CD8-positive, alpha-beta memory T cell (primary cell): ENCODE results near the gene FAM200C. TPM values are rescaled to one million over a fixed set of nuclear protein-coding genes. Genes with fewer than 3 reads are reported as not detected.
A peak's percentile ranks its signal among the peaks of the same experiment; 100 is the strongest.

Experiments
- CTCF ChIA-PET: fragments of 350-600 bp; sonication (Branson Sonifier 250); formaldehyde crosslinking; loops from one replicate; lab custom pipeline; 2021; ENCODE audit warnings: antibody characterized with exemption; lab: Charles Lee
- POLR2A ChIA-PET: fragments of 350-600 bp; sonication (Branson Sonifier 250); formaldehyde crosslinking; loops from one replicate; lab custom pipeline; 2021; ENCODE audit warnings: antibody characterized with exemption; lab: Charles Lee
- DNase-seq, 5 donors: peaks; one replicate each; pipeline versions ENCODE4 v3.0.0 to v3.0.0-alpha.2; 2020 to 2022; ENCODE audit warnings: mixed read lengths in 1 of 5
- H3K27ac ChIP-seq: one replicate; pipeline ENCODE4 v1.7.0; 2013; ENCODE audit warnings: low read depth, mild to moderate bottlenecking, low read length, moderate library complexity
- H3K27me3 ChIP-seq: 2 replicates; pipeline ENCODE4 v1.7.0; 2013; ENCODE audit warnings: low read length, mild to moderate bottlenecking; ENCODE audit not compliant: insufficient read depth, poor library complexity, severe bottlenecking
- H3K36me3 ChIP-seq: 2 replicates; pipeline ENCODE4 v1.7.0; 2013; ENCODE audit warnings: mild to moderate bottlenecking, low read length, moderate library complexity; ENCODE audit not compliant: insufficient read depth
- H3K4me1 ChIP-seq: 2 replicates; pipeline ENCODE4 v1.7.0; 2013; ENCODE audit warnings: mild to moderate bottlenecking, low read length, moderate library complexity; ENCODE audit not compliant: insufficient read depth
- H3K4me3 ChIP-seq: 2 replicates; pipeline ENCODE4 v1.7.0; 2013; ENCODE audit warnings: mild to moderate bottlenecking, low read length
- H3K9me3 ChIP-seq: 2 replicates; pipeline ENCODE4 v1.7.0; 2013; ENCODE audit warnings: mild to moderate bottlenecking, low read length
- H3K27ac Mint-ChIP-seq, 8 donors: one replicate each; pipeline ENCODE4 v1.8.0; 2020 to 2021; ENCODE audit warnings: mixed read lengths in 8 of 8, mild to moderate bottlenecking in 6 of 8, inconsistent platforms in 3 of 8, moderate library complexity in 3 of 8
- H3K27me3 Mint-ChIP-seq, 2 donors: one replicate each; pipeline ENCODE4 v1.8.0; 2020 to 2021; ENCODE audit warnings: mixed read lengths in 2 of 2, mild to moderate bottlenecking in 1 of 2, moderate library complexity in 1 of 2
- H3K36me3 Mint-ChIP-seq, 3 donors: one replicate each; pipeline ENCODE4 v1.8.0; 2020 to 2021; ENCODE audit warnings: mixed read lengths in 3 of 3, inconsistent platforms in 1 of 3, mild to moderate bottlenecking in 1 of 3
- H3K4me1 Mint-ChIP-seq, 3 donors: one replicate each; pipeline ENCODE4 v1.8.0; 2020 to 2021; ENCODE audit warnings: mixed read lengths in 3 of 3, inconsistent platforms in 1 of 3, mild to moderate bottlenecking in 1 of 3
- H3K4me3 Mint-ChIP-seq, 7 donors: one replicate each; pipeline ENCODE4 v1.8.0; 2020 to 2021; ENCODE audit warnings: mixed read lengths in 7 of 7, mild to moderate bottlenecking in 6 of 7, moderate library complexity in 4 of 7, inconsistent platforms in 2 of 7
- H3K9me3 Mint-ChIP-seq, 5 donors: one replicate each; pipeline ENCODE4 v1.8.0; 2020 to 2022; ENCODE audit warnings: mixed read lengths in 5 of 5, mild to moderate bottlenecking in 3 of 5, moderate library complexity in 2 of 5, inconsistent platforms in 1 of 5
- polyA plus RNA-seq: library from polyadenylated mRNA; unstranded; fragments of 300-500 nt; fragmentation: Illumina TruSeq; gene quantifications from one replicate; pipeline ENCODE4 v1.2.3, GENCODE V29; 2021
- total RNA-seq, 2 experiments: library from RNA; stranded (reverse); gene quantifications; one replicate each; pipeline ENCODE4 v1.2.3, GENCODE V29; 2021

The FAM200C gene
- total and polyA plus RNA-seq, 3 experiments from 2014 or later, result 0.12 to 1.2 (median 1.0) TPM

DNA sequence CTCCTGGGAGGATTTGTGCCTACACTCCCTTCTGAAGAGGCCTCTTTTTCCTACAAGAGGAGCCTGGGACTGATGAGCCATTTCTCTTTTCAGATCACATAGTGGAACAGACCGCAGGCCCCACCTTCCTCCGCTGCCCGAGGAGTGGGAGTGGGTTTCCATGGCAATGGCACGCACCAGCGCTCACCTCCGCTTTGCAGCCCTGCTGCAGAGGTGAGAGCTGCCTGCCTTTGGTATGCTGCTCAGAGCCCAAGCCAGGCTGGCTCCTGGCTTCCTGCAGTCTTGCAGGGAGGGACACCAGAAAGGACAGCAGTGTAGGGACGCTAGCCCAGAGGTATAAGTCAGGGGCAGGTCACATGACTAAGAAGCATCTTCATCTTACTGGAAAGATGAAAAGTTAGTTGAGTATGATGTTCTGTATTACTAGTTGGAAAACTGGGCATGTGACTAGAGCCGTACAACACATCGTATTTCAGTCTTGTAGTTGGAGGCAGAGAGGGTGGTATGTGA, 34.2 kb upstream of the FAM200C start:
- H3K27ac Mint-ChIP-seq, result no peak overlapping the region

DNA sequence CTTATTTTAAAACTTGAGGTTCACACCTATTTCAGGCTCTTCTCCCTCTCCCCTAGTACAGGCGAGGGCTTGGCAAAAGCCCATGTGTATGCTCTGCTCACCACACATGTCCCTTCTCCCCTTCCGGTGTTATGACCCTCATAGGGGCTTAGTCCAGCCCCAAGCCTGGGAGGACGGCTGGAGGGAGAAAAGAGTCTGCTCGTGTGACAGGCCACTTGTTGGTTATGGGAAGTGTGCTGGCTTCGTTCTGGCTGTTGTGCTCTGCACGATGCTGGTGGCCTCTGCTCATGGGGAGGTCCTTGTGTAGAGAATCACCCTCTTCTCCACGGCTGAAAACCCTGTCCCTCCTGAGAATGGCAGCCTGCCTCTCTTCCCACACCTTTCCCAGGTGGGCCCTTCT, 32.9 kb upstream of the FAM200C start:
- Histone ChIP-seq H3K36me3 (no peaks in the 10 kb centered on the region), H3K27ac (no peak overlapping the region), H3K9me3 (no peaks in the 10 kb centered on the region), H3K27me3 (no peaks in the 10 kb centered on the region), H3K4me1 (no peaks in the 10 kb centered on the region), H3K4me3 (no peak overlapping the region)
- Mint-ChIP-seq H3K9me3 (no peaks in the 10 kb centered on the region), H3K4me1 (no peaks in the 10 kb centered on the region), H3K27ac (no peak overlapping the region), H3K27me3 (peaks cover 2 to 13% of the 10 kb centered on the region in 2 donors), H3K4me3 (no peak overlapping the region), H3K36me3 (peaks cover 0 to 18% (median 6%) of the 10 kb centered on the region in 3 donors)
- DNase-seq, result no peak
- POLR2A ChIA-PET, result no interaction called here
- CTCF ChIA-PET, result interaction anchor here (1.0 kb wide), 1 partner anchor 10 kb away, joined by 3 read pairs; no protein-coding TSS in a partner anchor

More for the DNA sequence above, 34.2 kb upstream of the FAM200C start:
- Mint-ChIP-seq H3K27me3 (peaks cover 2 to 13% of the 10 kb centered on the region in 2 donors), H3K4me1 (peaks cover under 1 to 4% (median under 1%) of the 10 kb centered on the region in 3 donors), H3K4me3 (no peak overlapping the region), H3K9me3 (no peaks in the 10 kb centered on the region), H3K36me3 (peaks cover 0 to 7% (median 4%) of the 10 kb centered on the region in 3 donors)
- no peak for DNase-seq
- no peaks in the 10 kb centered on the region for H3K27me3 ChIP-seq
- H3K4me3 ChIP-seq, result no peak overlapping the region
- H3K36me3 ChIP-seq, result no peaks in the 10 kb centered on the region
- CTCF ChIA-PET, result no interaction called here
- H3K4me1 ChIP-seq, result no peaks in the 10 kb centered on the region
- POLR2A ChIA-PET, result no interaction called here
- H3K9me3 ChIP-seq, result no peaks in the 10 kb centered on the region
- no peak overlapping the region for H3K27ac ChIP-seq

DNA sequence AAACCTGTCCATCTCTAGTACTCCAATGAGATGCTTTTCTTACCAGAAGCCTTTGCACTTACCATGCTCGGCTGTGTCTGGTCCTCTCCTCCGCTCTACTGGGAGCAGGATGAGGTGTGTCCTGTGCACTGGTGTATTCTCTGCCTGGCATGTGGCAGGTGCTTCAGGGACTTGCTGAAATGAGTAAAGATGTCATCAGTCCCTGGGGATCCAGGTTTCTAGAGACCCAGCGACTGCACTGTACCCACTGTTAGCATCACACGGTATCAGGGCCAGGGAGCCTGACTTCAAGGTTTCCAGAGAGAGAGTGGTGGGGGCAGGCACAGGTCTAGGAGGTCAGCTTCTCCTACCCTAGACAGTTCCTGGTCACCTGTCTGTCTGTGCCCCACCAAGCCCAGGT, 32.3 kb upstream of the FAM200C start:
- POLR2A ChIA-PET, result no interaction called here
- no peaks in the 10 kb centered on the region for H3K4me1 Mint-ChIP-seq
- peaks cover 0 to 24% (median 6%) of the 10 kb centered on the region in 3 donors for H3K36me3 Mint-ChIP-seq
- H3K27me3 ChIP-seq, result no peaks in the 10 kb centered on the region
- no peak overlapping the region for H3K4me3 Mint-ChIP-seq
- H3K27me3 Mint-ChIP-seq, result peaks cover 2 to 13% of the 10 kb centered on the region in 2 donors
- no peaks in the 10 kb centered on the region for H3K36me3 ChIP-seq
- H3K9me3 ChIP-seq, result no peaks in the 10 kb centered on the region
- H3K4me1 ChIP-seq, result no peaks in the 10 kb centered on the region
- no peak for DNase-seq
- no peaks in the 10 kb centered on the region for H3K9me3 Mint-ChIP-seq
- H3K4me3 ChIP-seq, result no peak overlapping the region
- H3K27ac Mint-ChIP-seq, result no peak overlapping the region
- no peak overlapping the region for H3K27ac ChIP-seq
- CTCF ChIA-PET, result interaction anchor here (1.0 kb wide), 1 partner anchor 10 kb away, joined by 3 read pairs; no protein-coding TSS in a partner anchor

DNA sequence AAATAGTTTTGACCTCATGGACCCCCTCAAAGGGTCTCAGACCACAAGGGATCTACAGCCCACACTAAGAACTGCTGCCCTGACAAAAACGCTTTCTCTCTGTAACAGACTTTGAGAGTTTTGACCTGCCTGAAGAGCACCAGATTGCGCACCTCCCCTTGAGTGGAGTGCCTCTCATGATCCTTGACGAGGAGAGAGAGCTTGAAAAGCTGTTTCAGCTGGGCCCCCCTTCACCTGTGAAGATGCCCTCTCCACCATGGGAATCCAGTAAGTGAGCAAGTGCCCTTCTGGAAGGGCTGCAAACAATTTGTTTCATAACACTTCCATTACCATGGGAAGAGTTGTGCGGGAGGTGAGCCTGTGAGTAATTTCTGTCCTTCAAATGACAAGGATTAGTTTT, 27.8 kb upstream of the FAM200C start:
- H3K9me3 Mint-ChIP-seq, result no peaks in the 10 kb centered on the region

DNA sequence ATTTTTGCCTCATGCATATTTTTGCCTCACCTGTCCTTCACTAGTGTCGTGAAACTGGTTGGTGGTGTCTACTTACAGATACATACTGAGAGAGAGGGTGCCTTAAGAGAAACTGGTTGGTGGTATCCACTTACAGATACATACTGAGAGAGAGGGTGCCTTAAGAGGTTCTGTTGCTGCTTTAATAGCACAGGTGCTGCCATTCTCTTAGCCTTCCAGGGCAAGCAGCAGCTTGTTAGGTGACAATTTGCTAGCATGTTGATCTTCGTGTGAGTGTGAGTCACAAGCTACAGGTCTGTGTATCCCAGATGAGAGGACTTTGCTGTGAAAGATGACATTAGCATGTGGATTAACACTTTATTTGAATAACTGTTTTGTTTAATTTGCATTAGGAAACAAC, 23.2 kb upstream of the FAM200C start:
- peaks cover 65 to 79% (median 75%) of the 10 kb centered on the region in 3 donors for H3K4me1 Mint-ChIP-seq
- POLR2A ChIA-PET, result interaction anchor here (1.8 to 2.3 kb wide), 2 partner anchors 15 to 45 kb away, joined by 9 to 11 read pairs; no protein-coding TSS in a partner anchor

More for the DNA sequence above, 27.8 kb upstream of the FAM200C start:
- Mint-ChIP-seq H3K4me1 (peaks cover 28 to 34% (median 33%) of the 10 kb centered on the region in 3 donors), H3K36me3 (peaks cover 0 to 25% (median 6%) of the 10 kb centered on the region in 3 donors), H3K27me3 (no peaks in the 10 kb centered on the region), H3K27ac (no peak overlapping the region), H3K4me3 (peak overlapping the region in 1 of 7 donors; percentile 4)
- Histone ChIP-seq H3K27ac (no peak overlapping the region), H3K4me3 (no peak overlapping the region), H3K9me3 (no peaks in the 10 kb centered on the region), H3K36me3 (no peaks in the 10 kb centered on the region), H3K4me1 (peaks cover 8% of the 10 kb centered on the region), H3K27me3 (no peaks in the 10 kb centered on the region)
- DNase-seq, result no peak
- CTCF ChIA-PET, result interaction anchor here (13.2 kb wide), 1 partner anchor 12 kb away, joined by 155 read pairs; no protein-coding TSS in a partner anchor
- POLR2A ChIA-PET, result no interaction called here

DNA sequence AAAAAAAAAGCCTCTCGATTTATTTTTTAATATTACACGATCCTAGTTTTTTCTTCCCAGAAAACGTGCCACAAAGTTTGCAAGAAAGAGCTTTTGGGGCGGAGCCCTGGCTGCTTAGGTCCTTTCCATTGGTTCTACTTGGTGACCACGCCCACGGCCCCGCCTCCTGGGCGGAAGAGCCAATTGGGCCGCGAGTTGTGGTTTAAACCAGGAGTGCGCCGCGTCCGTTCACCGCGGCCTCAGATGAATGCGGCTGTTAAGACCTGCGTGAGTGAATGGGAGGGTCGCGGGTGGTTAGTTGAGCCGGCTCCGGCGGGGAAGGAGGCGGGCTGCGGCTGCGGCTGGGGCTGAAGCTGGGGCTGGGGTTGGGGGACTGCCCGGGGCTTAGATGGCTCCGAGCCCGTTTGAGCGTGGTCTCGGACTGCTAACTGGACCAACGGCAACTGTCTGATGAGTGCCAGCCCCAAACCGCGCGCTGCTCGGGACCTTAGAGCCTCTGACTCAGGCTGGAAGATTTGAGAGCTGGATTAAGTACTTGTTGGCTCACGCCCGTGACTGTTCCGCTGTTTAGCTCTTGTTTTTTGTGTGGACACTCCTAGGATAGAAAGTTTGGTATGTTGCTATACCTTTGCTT, 21.9 kb upstream of the FAM200C start, which contains the start of gene PTTG1:
TSS of gene PTTG1 (plus strand) at position 231 of the 634 bp plus-strand sequence. CDS start 458 bp downstream, outside the sequence.
- Histone ChIP-seq H3K36me3 (no peaks in the 10 kb centered on the region), H3K4me1 (peaks cover 38% of the 10 kb centered on the region), H3K27ac (peak within 1 kb of the TSS; percentile 76), H3K4me3 (peak within 1 kb of the TSS; percentile 72), H3K27me3 (no peaks in the 10 kb centered on the region), H3K9me3 (no peaks in the 10 kb centered on the region)
- Mint-ChIP-seq H3K36me3 (peaks cover 0 to 22% (median 0%) of the 10 kb centered on the region in 3 donors), H3K9me3 (no peaks in the 10 kb centered on the region), H3K27me3 (peaks cover 0 to 4% of the 10 kb centered on the region in 2 donors), H3K4me3 (peak within 1 kb of the TSS; percentile 93 to 98 (median 97)), H3K27ac (peak within 1 kb of the TSS; percentile 86 to 98 (median 96)), H3K4me1 (peaks cover 73 to 92% (median 89%) of the 10 kb centered on the region in 3 donors)
- ChIA-PET CTCF (interaction anchor here (0.9 to 13.2 kb wide), 5 partner anchors 8 to 86 kb away, joined by 3 to 155 read pairs (median 3); no protein-coding TSS in a partner anchor), POLR2A (interaction anchor here (0.7 to 2.3 kb wide), 6 partner anchors 14 to 454 kb away, joined by 3 to 11 read pairs (median 4); no protein-coding TSS in a partner anchor)
- DNase-seq, result peak; percentile 85 to 94 (median 88)

More for the DNA sequence above, 23.2 kb upstream of the FAM200C start:
- Histone ChIP-seq H3K4me3 (peak overlapping the region; percentile 72), H3K4me1 (peaks cover 26% of the 10 kb centered on the region), H3K36me3 (no peaks in the 10 kb centered on the region), H3K9me3 (no peaks in the 10 kb centered on the region), H3K27ac (peak overlapping the region; percentile 76), H3K27me3 (no peaks in the 10 kb centered on the region)
- Mint-ChIP-seq H3K9me3 (no peaks in the 10 kb centered on the region), H3K27me3 (peaks cover 0 to 4% of the 10 kb centered on the region in 2 donors), H3K27ac (peak overlapping the region; percentile 69 to 98 (median 96)), H3K4me3 (peak overlapping the region; percentile 80 to 98 (median 95)), H3K36me3 (peaks cover 0 to 26% (median 0%) of the 10 kb centered on the region in 3 donors)
- CTCF ChIA-PET, result interaction anchor here (1.0 to 13.2 kb wide), 3 partner anchors 17 to 384 kb away, joined by 3 to 155 read pairs (median 4); no protein-coding TSS in a partner anchor
- no peak for DNase-seq

DNA sequence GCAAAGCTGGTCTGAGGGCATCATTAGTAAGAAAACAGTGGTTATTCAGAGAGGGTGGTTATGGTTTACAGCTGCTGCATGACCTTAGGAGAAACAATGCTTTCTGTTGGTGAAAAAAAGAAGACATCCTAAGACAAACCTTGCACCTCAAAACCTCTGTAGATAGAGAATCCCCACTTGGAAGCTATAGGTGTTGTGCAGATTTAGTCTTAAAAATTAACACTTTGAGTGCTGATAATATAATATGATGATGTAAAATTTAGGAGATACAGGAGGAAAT, 20.4 kb upstream of the FAM200C start:
- Mint-ChIP-seq H3K4me3 (peak overlapping the region; percentile 57 to 100 (median 94)), H3K4me1 (peaks cover 82 to 99% (median 97%) of the 10 kb centered on the region in 3 donors), H3K27ac (peak overlapping the region in 6 of 8 donors; percentile 36 to 99 (median 92)), H3K36me3 (peaks cover 0 to 32% (median 0%) of the 10 kb centered on the region in 3 donors), H3K9me3 (no peaks in the 10 kb centered on the region), H3K27me3 (peaks cover 0 to 4% of the 10 kb centered on the region in 2 donors)
- Histone ChIP-seq H3K9me3 (no peaks in the 10 kb centered on the region), H3K27ac (peak overlapping the region; percentile 91), H3K4me1 (peaks cover 42% of the 10 kb centered on the region), H3K27me3 (no peaks in the 10 kb centered on the region), H3K4me3 (no peak overlapping the region), H3K36me3 (peaks cover 1% of the 10 kb centered on the region)
- ChIA-PET CTCF (interaction anchor here (0.7 to 13.2 kb wide), 3 partner anchors 19 to 1158 kb away, joined by 3 to 155 read pairs (median 8); no protein-coding TSS in a partner anchor), POLR2A (interaction anchor here (1.7 kb wide), 1 partner anchor 48 kb away, joined by 7 read pairs; no protein-coding TSS in a partner anchor)
- no peak for DNase-seq
